ENCODE results near the gene MYRFL.

The MYRFL gene

GRCh38 chr12:69901221-69901905, 76.3 kb downstream of the MYRFL start:
- Histone ChIP-seq H3K9me3 (ENCODE audit: insufficient read depth, low read depth, low read length) (no peaks in the 10 kb centered on the region), H3K18ac (ENCODE audit: low read length) (no peak overlapping the region), H2BK120ac (ENCODE audit: insufficient read depth, low read length, poor library complexity) (no peak overlapping the region), H2AFZ (ENCODE audit: insufficient read depth, low read length, poor library complexity) (no peak overlapping the region), H3K23ac (ENCODE audit: low read length) (no peak overlapping the region), H3K79me1 (ENCODE audit: low read length) (peaks cover 8% of the 10 kb centered on the region), H4K12ac (ENCODE audit: low read depth, low read length) (no peak overlapping the region), H3K9ac (ENCODE audit: low read length) (no peak overlapping the region), H3K27me3 (ENCODE audit: insufficient read depth, low read length) (no peaks in the 10 kb centered on the region), H3K4me2 (ENCODE audit: low read length) (no peak overlapping the region), H3K27ac (ENCODE audit: low read depth, low read length) (no peak overlapping the region), H3K4ac (ENCODE audit: low read depth, low read length) (no peak overlapping the region), H3K14ac (ENCODE audit: low read length) (no peak overlapping the region), H2BK12ac (ENCODE audit: low read length) (no peak overlapping the region), H4K8ac (ENCODE audit: low read depth, low read length) (no peak overlapping the region), H3K4me3 (ENCODE audit: low read depth, low read length) (no peak overlapping the region), H2AK5ac (ENCODE audit: low read length) (no peak overlapping the region), H2BK5ac (ENCODE audit: low read depth, low read length, poor library complexity) (no peak overlapping the region), H4K91ac (ENCODE audit: low read depth, low read length) (no peak overlapping the region), H3K36me3 (ENCODE audit: control insufficient read depth in 1 of 2, insufficient read depth in 2 of 2, low read length in 2 of 2) (no peaks in the 10 kb centered on the region), H3K79me2 (ENCODE audit: control insufficient read depth, insufficient read depth, low read length, poor library complexity) (no peaks in the 10 kb centered on the region), H3K4me1 (ENCODE audit: control insufficient read depth in 1 of 2, insufficient read depth in 2 of 2, low read length in 2 of 2) (peaks cover 13 to 15% of the 10 kb centered on the region in 2 experiments)
- peak in 1 of 2 donors; percentile 25 for DNase-seq

GRCh38 chr12:69903548-69903947, 78.5 kb downstream of the MYRFL start:
- WGBS (ENCODE audit: extremely low coverage, insufficient coverage, insufficient read length) = no CpG with 5 or more reads among the region's 8 CpGs
- Histone ChIP-seq H3K23ac (ENCODE audit: low read length) (no peak overlapping the region), H3K79me1 (ENCODE audit: low read length) (peaks cover 4% of the 10 kb centered on the region), H3K9me3 (ENCODE audit: insufficient read depth, low read depth, low read length) (no peaks in the 10 kb centered on the region), H4K8ac (ENCODE audit: low read depth, low read length) (no peak overlapping the region), H3K14ac (ENCODE audit: low read length) (no peak overlapping the region), H3K4ac (ENCODE audit: low read depth, low read length) (no peak overlapping the region), H2BK12ac (ENCODE audit: low read length) (peak overlapping the region; percentile 5), H4K12ac (ENCODE audit: low read depth, low read length) (no peak overlapping the region), H3K36me3 (ENCODE audit: control insufficient read depth in 1 of 2, insufficient read depth in 2 of 2, low read length in 2 of 2) (no peaks in the 10 kb centered on the region), H2AFZ (ENCODE audit: insufficient read depth, low read length, poor library complexity) (no peak overlapping the region), H3K4me2 (ENCODE audit: low read length) (no peak overlapping the region), H4K91ac (ENCODE audit: low read depth, low read length) (no peak overlapping the region), H3K4me1 (ENCODE audit: control insufficient read depth in 1 of 2, insufficient read depth in 2 of 2, low read length in 2 of 2) (peaks cover 5 to 6% of the 10 kb centered on the region in 2 experiments), H2AK5ac (ENCODE audit: low read length) (no peak overlapping the region), H3K18ac (ENCODE audit: low read length) (no peak overlapping the region), H3K9ac (ENCODE audit: low read length) (no peak overlapping the region), H3K4me3 (ENCODE audit: low read depth, low read length) (no peak overlapping the region), H3K27ac (ENCODE audit: low read depth, low read length) (no peak overlapping the region), H2BK5ac (ENCODE audit: low read depth, low read length, poor library complexity) (no peak overlapping the region), H3K79me2 (ENCODE audit: control insufficient read depth, insufficient read depth, low read length, poor library complexity) (no peaks in the 10 kb centered on the region), H3K27me3 (ENCODE audit: insufficient read depth, low read length) (no peaks in the 10 kb centered on the region), H2BK120ac (ENCODE audit: insufficient read depth, low read length, poor library complexity) (no peak overlapping the region)
- DNase-seq = no peak

- H3K9me3 ChIP-seq (ENCODE audit: insufficient read depth, low read depth, low read length) = no peaks in the 10 kb centered on the region
Observed at GRCh38 chr12:69904777-69905176, 79.8 kb downstream of the MYRFL start.

GRCh38 chr12:69905801-69906200, 80.8 kb downstream of the MYRFL start:
- H3K79me2 ChIP-seq (ENCODE audit: control insufficient read depth, insufficient read depth, low read length, poor library complexity) = no peaks in the 10 kb centered on the region
- H3K27ac ChIP-seq (ENCODE audit: low read depth, low read length) = no peak overlapping the region
- no peak overlapping the region for H3K4me2 ChIP-seq (ENCODE audit: low read length)
- H3K79me1 ChIP-seq (ENCODE audit: low read length) = peaks cover 4% of the 10 kb centered on the region
- no CpG with 5 or more reads among the region's 1 CpG for WGBS (ENCODE audit: extremely low coverage, insufficient coverage, insufficient read length)
- H2BK120ac ChIP-seq (ENCODE audit: insufficient read depth, low read length, poor library complexity) = no peak overlapping the region
- H2AK5ac ChIP-seq (ENCODE audit: low read length) = no peak overlapping the region
- DNase-seq = no peak
- H2AFZ ChIP-seq (ENCODE audit: insufficient read depth, low read length, poor library complexity) = no peak overlapping the region
- no peak overlapping the region for H3K14ac ChIP-seq (ENCODE audit: low read length)
- no peaks in the 10 kb centered on the region for H3K9me3 ChIP-seq (ENCODE audit: insufficient read depth, low read depth, low read length)
- H3K4me1 ChIP-seq (ENCODE audit: control insufficient read depth in 1 of 2, insufficient read depth in 2 of 2, low read length in 2 of 2) = peaks cover 5 to 6% of the 10 kb centered on the region in 2 experiments
- H3K4ac ChIP-seq (ENCODE audit: low read depth, low read length) = no peak overlapping the region
- H2BK12ac ChIP-seq (ENCODE audit: low read length) = no peak overlapping the region
- H4K12ac ChIP-seq (ENCODE audit: low read depth, low read length) = no peak overlapping the region
- H3K9ac ChIP-seq (ENCODE audit: low read length) = no peak overlapping the region
- H3K18ac ChIP-seq (ENCODE audit: low read length) = no peak overlapping the region
- H3K4me3 ChIP-seq (ENCODE audit: low read depth, low read length) = no peak overlapping the region
- no peak overlapping the region for H4K91ac ChIP-seq (ENCODE audit: low read depth, low read length)
- H2BK5ac ChIP-seq (ENCODE audit: low read depth, low read length, poor library complexity) = no peak overlapping the region
- no peaks in the 10 kb centered on the region for H3K36me3 ChIP-seq (ENCODE audit: control insufficient read depth in 1 of 2, insufficient read depth in 2 of 2, low read length in 2 of 2)
- no peak overlapping the region for H3K23ac ChIP-seq (ENCODE audit: low read length)
- no peaks in the 10 kb centered on the region for H3K27me3 ChIP-seq (ENCODE audit: insufficient read depth, low read length)
- H4K8ac ChIP-seq (ENCODE audit: low read depth, low read length) = no peak overlapping the region

More at GRCh38 chr12:69904777-69905176, 79.8 kb downstream of the MYRFL start:
- Histone ChIP-seq H3K4me2 (ENCODE audit: low read length) (no peak overlapping the region), H3K27ac (ENCODE audit: low read depth, low read length) (peak overlapping the region; percentile 1), H2BK120ac (ENCODE audit: insufficient read depth, low read length, poor library complexity) (no peak overlapping the region), H3K23ac (ENCODE audit: low read length) (no peak overlapping the region), H2BK12ac (ENCODE audit: low read length) (no peak overlapping the region), H4K8ac (ENCODE audit: low read depth, low read length) (no peak overlapping the region), H2AFZ (ENCODE audit: insufficient read depth, low read length, poor library complexity) (no peak overlapping the region), H4K12ac (ENCODE audit: low read depth, low read length) (no peak overlapping the region), H3K14ac (ENCODE audit: low read length) (no peak overlapping the region), H3K27me3 (ENCODE audit: insufficient read depth, low read length) (no peaks in the 10 kb centered on the region), H3K9ac (ENCODE audit: low read length) (no peak overlapping the region), H3K4me3 (ENCODE audit: low read depth, low read length) (no peak overlapping the region), H2AK5ac (ENCODE audit: low read length) (no peak overlapping the region), H3K79me2 (ENCODE audit: control insufficient read depth, insufficient read depth, low read length, poor library complexity) (no peaks in the 10 kb centered on the region), H3K18ac (ENCODE audit: low read length) (no peak overlapping the region), H3K4me1 (ENCODE audit: control insufficient read depth in 1 of 2, insufficient read depth in 2 of 2, low read length in 2 of 2) (peaks cover 5 to 6% of the 10 kb centered on the region in 2 experiments), H4K91ac (ENCODE audit: low read depth, low read length) (no peak overlapping the region), H3K4ac (ENCODE audit: low read depth, low read length) (no peak overlapping the region), H3K36me3 (ENCODE audit: control insufficient read depth in 1 of 2, insufficient read depth in 2 of 2, low read length in 2 of 2) (no peaks in the 10 kb centered on the region), H3K79me1 (ENCODE audit: low read length) (peaks cover 4% of the 10 kb centered on the region), H2BK5ac (ENCODE audit: low read depth, low read length, poor library complexity) (no peak overlapping the region)
- no CpG with 5 or more reads among the region's 1 CpG for WGBS (ENCODE audit: extremely low coverage, insufficient coverage, insufficient read length)
- DNase-seq = peak; percentile 18 to 85

Measured in trophoblast cell (in vitro differentiated cells and primary cell).